WI38 (cell line): ENCODE results near the gene LPO.

Source experiments
- H3K4me3 ChIP-seq: 2 replicates; pipeline ENCODE4 v1.5.1; 2011; ENCODE audit warnings: low read depth, mild to moderate bottlenecking, control low read depth, low read length
- CTCF ChIP-seq: IDR thresholded peaks from 2 replicates; pipeline ENCODE4 v1.5.1; 2012; ENCODE audit warnings: low read depth, mild to moderate bottlenecking, control low read depth, low read length

Gene LPO

GRCh38 chr17:58267347-58268324 is 29.3 kb downstream of the LPO start:
- TF ChIP-seq CTCF = no peak
- no peak overlapping the region for H3K4me3 ChIP-seq

- TF ChIP-seq CTCF = no peak
- no peak overlapping the region for H3K4me3 ChIP-seq
These were observed 29.9 kb downstream of the LPO start for GRCh38 chr17:58268326-58268725.

- H3K4me3 ChIP-seq = no peak overlapping the region
- TF ChIP-seq CTCF = no peak
These were observed 30.6 kb downstream of the LPO start for GRCh38 chr17:58268774-58269556.

GRCh38 chr17:58269557-58270291 is 31.3 kb downstream of the LPO start:
- no peak for TF ChIP-seq CTCF
- no peak overlapping the region for H3K4me3 ChIP-seq

- no peak overlapping the region for H3K4me3 ChIP-seq
- TF ChIP-seq CTCF = no peak
These were observed 32.3 kb downstream of the LPO start for GRCh38 chr17:58270476-58271215.

GRCh38 chr17:58271216-58271931 is 33.0 kb downstream of the LPO start:
- H3K4me3 ChIP-seq = no peak overlapping the region
- TF ChIP-seq CTCF = no peak
